HL-60 (cell line): Measurements from ENCODE around the gene DNAJC1.
"Not testable (repeated sequence)": the region's sequence is repeated elsewhere in the genome, so short reads cannot be mapped to it uniquely, and the experiment has no call there.

Source experiments
- DNase-seq, 2 experiments: peaks; one replicate each; pipeline ENCODE4 v3.0.0-alpha.2; 2010 to 2020; ENCODE audit warnings: low read depth in 1 of 2, low spot score in 1 of 2
- H3K27ac ChIP-seq: fragments of 250-450 bp; sonication (Bioruptor Pico); replicated peaks from 2 replicates; pipeline ENCODE4 v1.5.1; 2020; ENCODE audit warnings: mild to moderate bottlenecking, moderate library complexity
- H3K27me3 ChIP-seq: fragments of 250-450 bp; sonication (Bioruptor Pico); 2 replicates; pipeline ENCODE4 v1.5.1; 2021; ENCODE audit warnings: mild to moderate bottlenecking, moderate library complexity; ENCODE audit not compliant: insufficient read depth, poor library complexity, severe bottlenecking
- H3K4me3 ChIP-seq: replicated peaks from 2 replicates; pipeline ENCODE4 v1.5.1; 2011; ENCODE audit warnings: mild to moderate bottlenecking, control low read depth, low read length; ENCODE audit not compliant: insufficient read depth
- GABPA ChIP-seq: IDR thresholded peaks from 2 replicates; pipeline ENCODE4 v1.6.1; 2012; ENCODE audit warnings: low read depth
- POLR2AphosphoS5 ChIP-seq: IDR thresholded peaks from 2 replicates; pipeline ENCODE4 v1.6.1; 2012; ENCODE audit warnings: low read depth
- SPI1 ChIP-seq: IDR thresholded peaks from 2 replicates; pipeline ENCODE4 v1.6.1; 2012; ENCODE audit warnings: low read depth, mild to moderate bottlenecking, borderline replicate concordance
- TF ChIP-seq, protein P1 (sequence below): IDR thresholded peaks from 2 replicates; pipeline ENCODE4 v1.6.1; 2012; ENCODE audit warnings: low read depth; ENCODE audit not compliant: insufficient replicate concordance
- TF ChIP-seq, protein P2 (sequence below): IDR thresholded peaks from one replicate; pipeline ENCODE4 v1.5.1; 2011; ENCODE audit warnings: low read length, control low read depth, inconsistent platforms; ENCODE audit not compliant: insufficient read depth

DNAJC1 gene

DNA sequence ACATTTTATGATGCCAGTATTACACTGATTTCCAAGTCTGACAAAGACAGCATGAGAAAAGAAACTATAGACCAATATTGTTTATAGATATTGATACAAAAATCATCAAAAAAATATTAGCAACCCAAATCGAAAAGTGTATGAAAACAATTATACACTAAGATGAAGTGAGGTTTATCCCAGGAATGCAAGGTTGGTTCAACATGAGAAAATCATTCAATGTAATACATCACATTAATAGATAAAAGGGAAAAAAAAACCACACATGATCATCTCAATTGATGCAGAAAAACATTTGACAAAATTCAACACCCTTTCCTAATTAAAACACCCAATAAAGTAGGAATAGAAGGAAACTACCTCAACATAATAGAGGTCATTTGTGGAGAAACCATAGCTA lies 153.9 kb downstream of the DNAJC1 start:
- TF ChIP-seq, protein P1, sequence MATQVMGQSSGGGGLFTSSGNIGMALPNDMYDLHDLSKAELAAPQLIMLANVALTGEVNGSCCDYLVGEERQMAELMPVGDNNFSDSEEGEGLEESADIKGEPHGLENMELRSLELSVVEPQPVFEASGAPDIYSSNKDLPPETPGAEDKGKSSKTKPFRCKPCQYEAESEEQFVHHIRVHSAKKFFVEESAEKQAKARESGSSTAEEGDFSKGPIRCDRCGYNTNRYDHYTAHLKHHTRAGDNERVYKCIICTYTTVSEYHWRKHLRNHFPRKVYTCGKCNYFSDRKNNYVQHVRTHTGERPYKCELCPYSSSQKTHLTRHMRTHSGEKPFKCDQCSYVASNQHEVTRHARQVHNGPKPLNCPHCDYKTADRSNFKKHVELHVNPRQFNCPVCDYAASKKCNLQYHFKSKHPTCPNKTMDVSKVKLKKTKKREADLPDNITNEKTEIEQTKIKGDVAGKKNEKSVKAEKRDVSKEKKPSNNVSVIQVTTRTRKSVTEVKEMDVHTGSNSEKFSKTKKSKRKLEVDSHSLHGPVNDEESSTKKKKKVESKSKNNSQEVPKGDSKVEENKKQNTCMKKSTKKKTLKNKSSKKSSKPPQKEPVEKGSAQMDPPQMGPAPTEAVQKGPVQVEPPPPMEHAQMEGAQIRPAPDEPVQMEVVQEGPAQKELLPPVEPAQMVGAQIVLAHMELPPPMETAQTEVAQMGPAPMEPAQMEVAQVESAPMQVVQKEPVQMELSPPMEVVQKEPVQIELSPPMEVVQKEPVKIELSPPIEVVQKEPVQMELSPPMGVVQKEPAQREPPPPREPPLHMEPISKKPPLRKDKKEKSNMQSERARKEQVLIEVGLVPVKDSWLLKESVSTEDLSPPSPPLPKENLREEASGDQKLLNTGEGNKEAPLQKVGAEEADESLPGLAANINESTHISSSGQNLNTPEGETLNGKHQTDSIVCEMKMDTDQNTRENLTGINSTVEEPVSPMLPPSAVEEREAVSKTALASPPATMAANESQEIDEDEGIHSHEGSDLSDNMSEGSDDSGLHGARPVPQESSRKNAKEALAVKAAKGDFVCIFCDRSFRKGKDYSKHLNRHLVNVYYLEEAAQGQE = no peak
- TF ChIP-seq GABPA (no peak), SPI1 (no peak), POLR2AphosphoS5 (no peak)
- TF ChIP-seq, protein P2, sequence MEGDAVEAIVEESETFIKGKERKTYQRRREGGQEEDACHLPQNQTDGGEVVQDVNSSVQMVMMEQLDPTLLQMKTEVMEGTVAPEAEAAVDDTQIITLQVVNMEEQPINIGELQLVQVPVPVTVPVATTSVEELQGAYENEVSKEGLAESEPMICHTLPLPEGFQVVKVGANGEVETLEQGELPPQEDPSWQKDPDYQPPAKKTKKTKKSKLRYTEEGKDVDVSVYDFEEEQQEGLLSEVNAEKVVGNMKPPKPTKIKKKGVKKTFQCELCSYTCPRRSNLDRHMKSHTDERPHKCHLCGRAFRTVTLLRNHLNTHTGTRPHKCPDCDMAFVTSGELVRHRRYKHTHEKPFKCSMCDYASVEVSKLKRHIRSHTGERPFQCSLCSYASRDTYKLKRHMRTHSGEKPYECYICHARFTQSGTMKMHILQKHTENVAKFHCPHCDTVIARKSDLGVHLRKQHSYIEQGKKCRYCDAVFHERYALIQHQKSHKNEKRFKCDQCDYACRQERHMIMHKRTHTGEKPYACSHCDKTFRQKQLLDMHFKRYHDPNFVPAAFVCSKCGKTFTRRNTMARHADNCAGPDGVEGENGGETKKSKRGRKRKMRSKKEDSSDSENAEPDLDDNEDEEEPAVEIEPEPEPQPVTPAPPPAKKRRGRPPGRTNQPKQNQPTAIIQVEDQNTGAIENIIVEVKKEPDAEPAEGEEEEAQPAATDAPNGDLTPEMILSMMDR = no peak
- no peak for DNase-seq

DNA sequence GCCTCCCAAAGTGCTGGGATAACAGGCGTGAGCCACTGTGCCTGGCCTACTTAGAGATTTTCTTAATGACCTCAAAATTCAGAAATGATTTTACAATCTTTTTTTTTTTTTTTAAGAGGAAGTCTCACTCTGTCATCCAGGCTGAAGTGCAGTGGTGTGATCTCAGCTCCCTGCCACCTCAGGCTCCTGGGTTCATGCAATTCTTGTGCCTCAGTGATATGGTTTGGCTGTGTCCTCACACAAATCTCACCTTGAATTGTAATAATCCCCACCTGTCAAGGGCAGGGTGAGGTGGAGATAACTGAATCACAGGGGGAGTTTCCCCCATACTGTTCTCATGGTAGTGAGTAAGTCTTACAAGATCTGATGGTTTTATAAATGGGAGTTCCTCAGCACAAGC lies 159.9 kb downstream of the DNAJC1 start:
- Histone ChIP-seq H3K4me3 (no peak overlapping the region), H3K27ac (no peak overlapping the region), H3K27me3 (no peaks in the 10 kb centered on the region)
- TF ChIP-seq SPI1 (no peak), GABPA (no peak), POLR2AphosphoS5 (no peak)
- TF ChIP-seq, protein P1 = no peak
- TF ChIP-seq, protein P2 = no peak
- no peak for DNase-seq

More for the DNA sequence above, 153.9 kb downstream of the DNAJC1 start:
- no peaks in the 10 kb centered on the region for H3K27me3 ChIP-seq
- no peak overlapping the region for H3K4me3 ChIP-seq
- H3K27ac ChIP-seq = no peak overlapping the region

DNA sequence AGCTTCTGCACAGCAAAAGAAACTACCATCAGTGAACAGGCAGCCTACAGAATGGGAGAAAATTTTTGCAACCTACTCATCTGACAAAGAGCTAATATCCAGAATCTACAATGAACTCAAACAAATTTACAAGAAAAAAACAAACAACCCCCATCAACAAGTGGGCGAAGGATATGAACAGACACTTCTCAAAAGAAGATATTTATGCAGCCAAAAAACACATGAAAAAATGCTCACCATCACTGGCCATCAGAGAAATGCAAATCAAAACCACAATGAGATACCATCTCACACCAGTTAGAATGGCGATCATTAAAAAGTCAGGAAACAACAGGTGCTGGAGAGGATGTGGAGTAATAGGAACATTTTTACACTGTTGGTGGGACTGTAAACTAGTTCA lies 162.3 kb downstream of the DNAJC1 start:
- H3K27ac ChIP-seq, H3K27me3 ChIP-seq, DNase-seq, H3K4me3 ChIP-seq: not testable (repeated sequence)

DNA sequence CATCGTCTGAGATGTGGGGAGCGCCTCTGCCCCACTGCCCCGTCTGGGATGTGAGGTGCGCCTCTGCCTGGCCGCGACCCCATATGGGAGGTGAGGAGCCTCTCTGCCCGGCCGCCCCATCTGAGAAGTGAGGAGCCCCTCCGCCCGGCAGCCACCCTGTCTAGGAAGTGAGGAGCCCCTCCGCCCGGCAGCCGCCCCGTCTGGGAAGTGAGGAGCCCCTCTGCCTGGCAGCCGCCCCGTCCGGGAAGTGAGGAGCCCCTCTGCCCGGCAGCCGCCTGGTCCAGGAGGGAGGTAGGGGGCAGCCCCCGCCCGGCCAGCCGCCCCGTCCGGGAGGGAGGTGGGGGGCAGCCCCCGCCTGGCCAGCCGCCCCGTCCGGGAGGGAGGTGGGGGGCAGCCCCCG lies 166.0 kb downstream of the DNAJC1 start:
- DNase-seq, H3K27me3 ChIP-seq, H3K4me3 ChIP-seq, H3K27ac ChIP-seq: not testable (repeated sequence)

DNA sequence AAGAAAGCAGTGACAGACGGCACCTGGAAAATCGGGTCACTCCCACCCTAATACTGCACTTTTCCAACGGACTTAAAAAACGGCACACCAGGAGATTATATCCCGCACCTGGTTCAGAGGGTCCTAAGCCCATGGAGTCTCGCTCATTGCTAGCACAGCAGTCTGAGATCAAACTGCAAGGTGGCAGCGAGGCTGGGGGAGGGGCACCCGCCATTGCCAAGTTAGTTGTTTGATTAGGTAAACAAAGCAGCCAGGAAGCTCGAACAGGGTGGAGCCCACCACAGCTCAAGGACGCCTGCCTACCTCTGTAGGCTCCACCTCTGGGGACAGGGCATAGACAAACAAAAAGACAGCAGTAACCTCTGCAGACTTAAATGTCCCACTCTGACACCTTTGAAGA lies 169.0 kb downstream of the DNAJC1 start:
- not testable (repeated sequence) for H3K27ac ChIP-seq, DNase-seq, H3K4me3 ChIP-seq, H3K27me3 ChIP-seq

DNA sequence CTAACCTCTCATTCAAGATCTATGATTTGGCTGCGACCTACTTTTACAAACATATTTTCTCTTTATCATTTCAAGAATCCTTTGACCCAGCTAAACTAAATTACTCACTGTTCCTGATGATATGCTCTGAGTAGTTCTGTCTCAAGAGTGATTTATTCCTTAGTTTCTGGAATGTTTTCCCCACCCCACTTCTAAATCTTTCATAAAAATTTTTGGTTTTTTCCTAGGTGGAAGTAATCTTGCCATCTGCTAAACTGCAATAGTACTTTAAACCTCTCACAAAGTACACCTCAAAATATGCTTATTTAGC lies 170.8 kb downstream of the DNAJC1 start:
- no peak for DNase-seq
- Histone ChIP-seq H3K4me3 (no peak overlapping the region), H3K27ac (no peak overlapping the region), H3K27me3 (no peaks in the 10 kb centered on the region)
- no peak for TF ChIP-seq SPI1
- no peak for TF ChIP-seq GABPA
- TF ChIP-seq, protein P2 = no peak
- TF ChIP-seq, protein P1 = no peak
- TF ChIP-seq POLR2AphosphoS5 = no peak
